KOPT-K1 (cell line): ENCODE measurements around the gene TFAP2E.

Experiments
- H3K27ac ChIP-seq: fragments of 200-600 bp; sonication (generic); 2 replicates; pipeline ENCODE4 v1.5.1; 2016; ENCODE audit warnings: antibody characterized with exemption, mild to moderate bottlenecking, low read depth, low read length; ENCODE audit not compliant: poor library complexity, severe bottlenecking
- H3K36me3 ChIP-seq: fragments of 200-600 bp; sonication (generic); 2 replicates; pipeline ENCODE4 v1.5.1; 2017; ENCODE audit warnings: antibody characterized with exemption, mild to moderate bottlenecking, low read length, moderate library complexity; ENCODE audit not compliant: insufficient read depth
- H3K9me3 ChIP-seq: fragments of 200-600 bp; sonication (generic); 2 replicates; pipeline ENCODE4 v1.5.1; 2017; ENCODE audit warnings: antibody characterized with exemption, low read length, mild to moderate bottlenecking; ENCODE audit not compliant: insufficient read depth, poor library complexity, severe bottlenecking

The TFAP2E gene

GRCh38 chr1:35561972-35562680 is 11.0 kb upstream of the TFAP2E start:
- Histone ChIP-seq H3K36me3 (peaks cover 47% of the 10 kb centered on the region), H3K27ac (peak overlapping the region; percentile 58), H3K9me3 (no peaks in the 10 kb centered on the region)

- Histone ChIP-seq H3K9me3 (no peaks in the 10 kb centered on the region), H3K36me3 (peaks cover 47% of the 10 kb centered on the region), H3K27ac (peak overlapping the region; percentile 58)
Observed at GRCh38 chr1:35563166-35563565, 9.9 kb upstream of the TFAP2E start.

- H3K36me3 ChIP-seq: peaks cover 47% of the 10 kb centered on the region
- peak overlapping the region; percentile 58 for H3K27ac ChIP-seq
- H3K9me3 ChIP-seq: no peaks in the 10 kb centered on the region
Observed at GRCh38 chr1:35564037-35564883, 8.9 kb upstream of the TFAP2E start.

GRCh38 chr1:35564884-35565741 is 8.0 kb upstream of the TFAP2E start:
- Histone ChIP-seq H3K9me3 (no peaks in the 10 kb centered on the region), H3K36me3 (peaks cover 47% of the 10 kb centered on the region), H3K27ac (no peak overlapping the region)

- Histone ChIP-seq H3K36me3 (peaks cover 47% of the 10 kb centered on the region), H3K9me3 (no peaks in the 10 kb centered on the region), H3K27ac (no peak overlapping the region)
Observed at GRCh38 chr1:35565742-35566133, 7.4 kb upstream of the TFAP2E start.

- Histone ChIP-seq H3K36me3 (peaks cover 24% of the 10 kb centered on the region), H3K9me3 (no peaks in the 10 kb centered on the region), H3K27ac (no peak overlapping the region)
Observed at GRCh38 chr1:35567947-35568558, 5.1 kb upstream of the TFAP2E start.

- H3K27ac ChIP-seq: no peak overlapping the region
- H3K9me3 ChIP-seq: no peaks in the 10 kb centered on the region
- peaks cover 24% of the 10 kb centered on the region for H3K36me3 ChIP-seq
Observed at GRCh38 chr1:35568975-35569395, 4.1 kb upstream of the TFAP2E start.

GRCh38 chr1:35569936-35570335 is 3.2 kb upstream of the TFAP2E start:
- peaks cover 17% of the 10 kb centered on the region for H3K36me3 ChIP-seq
- H3K27ac ChIP-seq: no peak overlapping the region
- H3K9me3 ChIP-seq: no peaks in the 10 kb centered on the region

GRCh38 chr1:35570589-35571137 is 2.5 kb upstream of the TFAP2E start:
- no peak overlapping the region for H3K27ac ChIP-seq
- H3K36me3 ChIP-seq: peaks cover 12% of the 10 kb centered on the region; the same call in 1 of the 2 replicates
- H3K9me3 ChIP-seq: no peaks in the 10 kb centered on the region

GRCh38 chr1:35571263-35571662 is 1.9 kb upstream of the TFAP2E start:
- Histone ChIP-seq H3K27ac (no peak overlapping the region), H3K36me3 (peaks cover 7% of the 10 kb centered on the region; the same call in 1 of the 2 replicates), H3K9me3 (no peaks in the 10 kb centered on the region)

- Histone ChIP-seq H3K27ac (no peak overlapping the region), H3K9me3 (no peaks in the 10 kb centered on the region)
Observed at GRCh38 chr1:35572296-35572695, 818 bp upstream of the TFAP2E start.

GRCh38 chr1:35574125-35574654 is 1.1 kb downstream of the TFAP2E start:
- H3K9me3 ChIP-seq: no peaks in the 10 kb centered on the region
- no peak overlapping the region for H3K27ac ChIP-seq
- no peaks in the 10 kb centered on the region for H3K36me3 ChIP-seq

More at GRCh38 chr1:35572296-35572695, 818 bp upstream of the TFAP2E start:
- no peaks in the 10 kb centered on the region for H3K36me3 ChIP-seq

GRCh38 chr1:35574655-35575415 is 1.7 kb downstream of the TFAP2E start:
- Histone ChIP-seq H3K36me3 (no peaks in the 10 kb centered on the region), H3K27ac (no peak overlapping the region), H3K9me3 (no peaks in the 10 kb centered on the region)
